NCI-H2227 treated with DMSO at 0.1 percent for 48 hours (cell line): ENCODE measurements around the gene SMIM15.
"Not testable (repeated sequence)": the region's sequence is repeated elsewhere in the genome, so short reads cannot be mapped to it uniquely, and the experiment has no call there.

Source experiments
- DNase-seq: peaks from one replicate; lab custom pipeline; 2025; lab: John Stamatoyannopoulos, UW

Gene SMIM15, protein sequence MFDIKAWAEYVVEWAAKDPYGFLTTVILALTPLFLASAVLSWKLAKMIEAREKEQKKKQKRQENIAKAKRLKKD

DNA sequence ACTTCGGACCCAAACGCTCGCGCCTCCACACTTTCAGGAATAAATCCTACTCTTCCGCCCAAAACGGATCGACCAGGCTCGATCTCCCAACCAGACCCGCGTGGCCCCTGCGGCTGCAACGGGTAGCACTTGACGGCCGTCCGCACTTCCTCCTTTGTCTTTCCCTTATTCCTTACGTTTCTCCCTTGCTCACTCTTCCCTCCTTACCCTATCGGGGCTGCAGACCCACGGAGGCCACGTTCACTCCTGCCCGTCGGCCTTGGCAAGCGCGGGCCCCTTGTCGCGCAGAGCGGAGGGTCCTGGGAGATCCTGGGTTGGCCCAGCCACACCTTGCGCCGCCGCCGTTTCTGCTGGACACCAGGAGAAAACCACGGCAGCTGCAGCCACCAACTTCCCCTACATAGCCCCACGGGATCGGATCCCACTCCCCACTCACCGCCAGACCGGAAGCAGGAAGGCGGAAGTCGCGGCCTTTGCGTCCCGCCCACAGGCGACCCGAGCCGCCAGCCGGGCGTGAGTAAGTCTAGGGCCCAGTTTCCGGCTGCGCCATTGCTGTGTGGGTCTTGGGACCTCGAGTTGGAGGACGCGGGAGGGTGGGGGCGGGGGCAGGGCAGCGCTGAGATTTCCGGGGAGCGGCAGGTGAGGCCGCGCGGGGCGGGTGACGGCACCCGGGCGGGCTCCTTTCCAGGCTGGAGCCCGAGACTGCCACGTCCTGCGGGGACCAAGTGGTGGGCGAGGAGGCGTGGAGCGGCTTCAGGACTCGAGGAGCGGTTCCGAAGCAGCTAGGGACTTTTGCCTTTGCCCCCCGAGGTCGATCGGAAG lies at the start of gene SMIM15:
Gene SMIM15, minus strand, starts transcription at position 459 of the 822 bp plus-strand sequence. CDS start 2,297 bp downstream, outside the sequence.
- peak; percentile 78 for DNase-seq

GRCh38 chr5:61207884-61208283 lies 45.6 kb upstream of the SMIM15 start:
- no peak for DNase-seq

DNA sequence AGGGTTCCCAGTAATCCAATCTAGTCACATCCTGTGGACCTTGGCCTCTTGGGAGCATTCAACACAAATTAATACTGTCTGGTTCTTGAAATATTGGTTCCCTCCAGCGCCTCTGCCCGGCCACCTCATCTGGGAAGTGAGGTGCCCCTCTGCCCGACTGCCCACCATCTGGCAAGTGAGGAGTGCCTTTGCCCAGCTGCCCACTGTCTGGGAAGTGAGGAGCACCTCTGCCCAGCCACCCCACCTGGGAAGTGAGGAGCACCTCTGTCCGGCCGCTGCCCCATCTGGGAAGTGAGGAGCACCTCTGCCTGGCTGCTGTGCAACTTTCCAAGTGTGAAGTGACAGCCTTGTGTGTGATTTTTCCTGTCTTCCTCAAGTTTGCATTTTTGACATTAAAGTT lies 42.7 kb upstream of the SMIM15 start:
- no peak for DNase-seq

DNA sequence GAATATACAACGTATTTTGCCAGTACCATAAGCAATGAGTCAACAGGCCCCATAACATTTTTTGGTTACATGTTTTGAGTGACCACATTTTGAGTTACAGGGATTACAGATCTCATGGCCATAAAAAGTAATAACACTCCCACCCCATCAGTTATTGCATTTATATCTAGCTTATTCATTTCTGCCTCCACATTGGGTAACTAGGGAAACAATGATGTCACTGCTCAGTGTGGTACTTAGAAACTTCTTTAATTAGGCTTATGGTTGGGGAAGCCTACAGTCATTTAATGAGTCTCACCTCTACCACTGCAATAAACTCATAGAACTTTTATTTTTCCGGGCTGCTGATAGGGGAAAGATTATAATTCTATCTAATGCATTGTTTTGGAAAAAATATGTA lies 39.9 kb upstream of the SMIM15 start:
- no peak for DNase-seq

GRCh38 chr5:61200582-61201155 lies 38.4 kb upstream of the SMIM15 start:
- DNase-seq: no peak

DNA sequence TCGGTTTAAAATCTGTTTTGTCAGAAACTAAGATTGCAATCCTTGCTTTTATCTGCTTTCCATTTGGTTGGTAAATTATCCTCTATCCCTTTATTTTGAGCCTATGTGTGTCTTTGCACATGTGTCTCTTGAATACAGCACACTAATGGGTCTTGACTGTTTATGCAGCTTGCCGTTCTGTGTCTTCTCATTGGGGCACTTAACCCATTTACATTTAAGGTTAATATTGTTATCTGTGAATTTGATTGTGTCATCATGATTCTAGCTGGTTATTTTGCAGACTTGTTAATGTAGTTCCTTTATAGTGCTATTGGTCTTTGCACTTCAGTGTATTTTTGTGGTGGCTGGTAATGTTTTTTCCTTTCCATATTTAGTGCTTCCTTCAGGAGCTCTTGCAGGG lies 36.3 kb upstream of the SMIM15 start:
- no peak for DNase-seq

GRCh38 chr5:61187826-61188225 lies 25.6 kb upstream of the SMIM15 start:
- not testable (repeated sequence) for DNase-seq

- not testable (repeated sequence) for DNase-seq
Measured at GRCh38 chr5:61187352-61187751, 25.1 kb upstream of the SMIM15 start.

GRCh38 chr5:61186634-61187033 lies 24.4 kb upstream of the SMIM15 start:
- DNase-seq: no peak

- DNase-seq: no peak
Measured at GRCh38 chr5:61184708-61185107, 22.4 kb upstream of the SMIM15 start.

GRCh38 chr5:61183538-61183937 lies 21.3 kb upstream of the SMIM15 start:
- DNase-seq: no peak

DNA sequence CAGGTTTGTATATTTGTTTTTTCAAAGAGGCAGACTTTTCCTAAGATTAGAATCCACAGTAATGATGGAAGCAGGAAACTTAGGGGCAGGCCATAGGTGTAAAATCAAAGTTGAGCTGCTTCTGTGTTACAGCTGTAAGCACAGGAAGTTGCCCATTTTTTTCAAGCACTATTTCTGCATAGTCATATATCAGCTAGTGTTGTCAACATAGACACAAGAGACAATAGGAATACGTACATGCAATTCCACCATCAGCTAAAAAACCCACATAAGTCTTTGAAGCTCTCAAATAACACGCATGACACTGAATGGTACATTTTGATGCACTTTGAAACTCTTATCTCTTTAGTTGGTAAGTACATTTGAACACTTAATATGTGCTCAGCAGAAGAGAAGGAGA lies 20.2 kb upstream of the SMIM15 start:
- no peak for DNase-seq

GRCh38 chr5:61180886-61181285 lies 18.6 kb upstream of the SMIM15 start:
- DNase-seq: no peak

- no peak for DNase-seq
Measured at GRCh38 chr5:61178702-61179101, 16.4 kb upstream of the SMIM15 start.

- no peak for DNase-seq
Measured at GRCh38 chr5:61177716-61178115, 15.4 kb upstream of the SMIM15 start.

- DNase-seq: no peak
Measured at GRCh38 chr5:61177070-61177469, 14.8 kb upstream of the SMIM15 start.

DNA sequence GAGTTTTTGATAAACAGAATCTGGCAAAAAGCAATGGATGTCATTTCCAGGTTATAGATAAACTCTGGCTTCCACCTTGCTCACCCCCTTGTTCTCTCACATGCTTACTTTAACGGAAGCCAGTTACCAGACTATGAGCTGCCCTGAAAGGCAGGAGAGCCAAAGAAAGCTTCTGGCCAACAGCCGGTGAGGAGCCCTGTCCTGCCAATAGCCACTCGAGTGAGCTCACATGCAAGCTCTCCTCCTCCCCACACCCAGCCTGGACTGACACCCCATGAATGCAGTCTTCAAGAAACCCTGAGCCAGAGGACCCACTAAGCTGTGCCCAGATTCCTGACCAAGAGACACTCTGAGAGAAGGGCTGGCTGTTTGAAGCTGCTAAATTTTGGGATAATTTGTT lies 14.4 kb upstream of the SMIM15 start:
- no peak for DNase-seq

GRCh38 chr5:61171479-61171878 lies 9.2 kb upstream of the SMIM15 start:
- no peak for DNase-seq

- no peak for DNase-seq
Measured at GRCh38 chr5:61168951-61169350, 6.7 kb upstream of the SMIM15 start.

DNA sequence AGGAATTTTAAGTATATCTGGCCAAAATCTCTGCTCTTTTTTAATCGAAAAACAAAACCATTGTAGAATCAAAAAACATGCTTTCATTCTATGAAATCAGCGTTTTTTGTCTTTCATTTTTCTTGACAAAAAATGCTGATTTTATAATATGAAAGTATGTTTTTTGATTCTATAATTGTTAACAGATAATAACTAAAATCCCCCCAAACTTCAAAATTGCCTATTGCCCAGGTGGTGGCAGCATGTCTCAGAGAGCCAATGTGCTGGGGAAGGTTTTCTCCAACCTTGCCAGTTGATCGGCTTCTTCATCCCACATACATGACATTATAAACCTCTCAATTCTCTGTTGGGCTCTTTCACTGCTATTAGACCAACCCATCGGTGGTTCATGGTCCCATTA lies 5.1 kb upstream of the SMIM15 start:
- DNase-seq: no peak

GRCh38 chr5:61163905-61164304 lies 1.6 kb upstream of the SMIM15 start:
- no peak for DNase-seq

- DNase-seq: peak; percentile 26
Measured at GRCh38 chr5:61162832-61163567, 732 bp upstream of the SMIM15 start.

GRCh38 chr5:61160497-61160896 lies 1.8 kb downstream of the SMIM15 start:
- DNase-seq: no peak
